ENCODE data around the gene SOHLH1. TPM values are rescaled to one million over a fixed set of nuclear protein-coding genes. Genes with fewer than 3 reads are reported as not detected.

The SOHLH1 gene
- total and polyA plus RNA-seq, 10 of the 15 experiments (the other 5 are each of a cell fraction or from before 2014, with no cell fraction given) = not detected

GRCh38 chr9:135681161-135681560, 18.1 kb downstream of the SOHLH1 start:
- Histone ChIP-seq H3K36me3 (ENCODE audit: control insufficient read depth in 2 of 2, insufficient read depth in 2 of 2, low read length in 1 of 2) (no peaks in the 10 kb centered on the region), H3K9ac (ENCODE audit: control insufficient read depth, insufficient read depth, low read length) (no peak overlapping the region), H3K4me1 (ENCODE audit: control insufficient read depth, insufficient read depth, low read length) (no peaks in the 10 kb centered on the region), H3K27ac (ENCODE audit: control insufficient read depth, insufficient read depth) (no peak overlapping the region), H3K27me3 (replicated peaks in 1 of 2; ENCODE audit: control insufficient read depth in 2 of 2, insufficient read depth in 2 of 2, low read length in 1 of 2) (no peaks in the 10 kb centered on the region), H3K9me3 (replicated peaks; ENCODE audit: control insufficient read depth, insufficient read depth, low read length) (no peaks in the 10 kb centered on the region), H2AFZ (ENCODE audit: control insufficient read depth, low read depth, low read length) (no peak overlapping the region), H3K79me2 (ENCODE audit: control insufficient read depth, insufficient read depth, low read length) (no peaks in the 10 kb centered on the region), H4K20me1 (ENCODE audit: control insufficient read depth, insufficient read depth) (no peaks in the 10 kb centered on the region), H3K4me2 (ENCODE audit: control insufficient read depth, insufficient read depth) (no peak overlapping the region), H3K4me3 (no peak overlapping the region)
- ChIA-PET SMC1A (ENCODE audit: uncharacterized antibody, unreplicated experiment) (no interaction called here), CTCF (no interaction called here), RAD21 (ENCODE audit: unreplicated experiment) (no interaction called here), POLR2A (no interaction called here)
- TF ChIP-seq PBX3 (IDR thresholded peaks at IDR 0.05; ENCODE audit: insufficient replicate concordance, low read depth, low read length) = no peak
- BruUV-seq (replicated peaks) = no TSS peak
- ATAC-seq = no peak
- intact Hi-C loops (cut with micrococcal nuclease; ENCODE audit: unreplicated experiment) (no loop called here), in situ Hi-C loops (cut with MboI) (no loop called here)
- no peak for DNase-seq (ENCODE audit: low read depth, low spot score)
- FAIRE-seq = no peak
- WGBS (ENCODE audit: insufficient coverage, insufficient replicate concordance, low lambda C conversion rate, missing lambda C conversion rate) = 52% methylated on average over 5 of the region's 5 CpGs

- WGBS (ENCODE audit: insufficient coverage, insufficient replicate concordance, low lambda C conversion rate, missing lambda C conversion rate) = 49% methylated on average over 16 of the region's 16 CpGs
- POLR2A ChIA-PET = no interaction called here
- no peaks in the 10 kb centered on the region for H3K36me3 ChIP-seq (ENCODE audit: control insufficient read depth in 2 of 2, insufficient read depth in 2 of 2, low read length in 1 of 2)
- TF ChIP-seq HSF1 (IDR thresholded peaks at IDR 0.05; ENCODE audit: low read depth, low read length) (no peak), ZNF622 (IDR thresholded peaks at IDR 0.05) (no peak), BCL3 (IDR thresholded peaks at IDR 0.05; ENCODE audit: borderline replicate concordance, insufficient read depth, low read depth, low read length, poor library complexity, severe bottlenecking) (no peak), RB1 (IDR thresholded peaks at IDR 0.05; ENCODE audit: borderline replicate concordance) (no peak), CBFB (IDR thresholded peaks at IDR 0.05; ENCODE audit: low read depth) (no peak)
- no peak overlapping the region for H2AFZ ChIP-seq (ENCODE audit: control insufficient read depth, low read depth, low read length)
- SMC1A ChIA-PET (ENCODE audit: uncharacterized antibody, unreplicated experiment) = no interaction called here
- ATAC-seq = no peak
- H3K79me2 ChIP-seq (ENCODE audit: control insufficient read depth, insufficient read depth, low read length) = no peaks in the 10 kb centered on the region
- no peaks in the 10 kb centered on the region for H3K27me3 ChIP-seq (replicated peaks in 1 of 2; ENCODE audit: control insufficient read depth in 2 of 2, insufficient read depth in 2 of 2, low read length in 1 of 2)
- no peak overlapping the region for H3K27ac ChIP-seq (ENCODE audit: control insufficient read depth, insufficient read depth)
- FAIRE-seq = no peak
- H3K4me1 ChIP-seq (ENCODE audit: control insufficient read depth, insufficient read depth, low read length) = no peaks in the 10 kb centered on the region
- H3K4me3 ChIP-seq = no peak overlapping the region
- no TSS peak for BruUV-seq (replicated peaks)
- DNase-seq (ENCODE audit: low read depth, low spot score) = no peak
- intact Hi-C loops (cut with micrococcal nuclease; ENCODE audit: unreplicated experiment) = no loop called here
- no peak overlapping the region for H3K4me2 ChIP-seq (ENCODE audit: control insufficient read depth, insufficient read depth)
- in situ Hi-C loops (cut with MboI) = no loop called here
- RAD21 ChIA-PET (ENCODE audit: unreplicated experiment) = no interaction called here
- CTCF ChIA-PET = no interaction called here
- no peaks in the 10 kb centered on the region for H3K9me3 ChIP-seq (replicated peaks; ENCODE audit: control insufficient read depth, insufficient read depth, low read length)
- H3K9ac ChIP-seq (ENCODE audit: control insufficient read depth, insufficient read depth, low read length) = no peak overlapping the region
- H4K20me1 ChIP-seq (ENCODE audit: control insufficient read depth, insufficient read depth) = no peaks in the 10 kb centered on the region
These were observed 19.2 kb downstream of the SOHLH1 start for GRCh38 chr9:135680056-135680455.

Data from GM12878 (cell line).